CD4-positive, alpha-beta T cell treated with Interferon alpha-2 for 1 hour (primary cell): ENCODE results near the gene ZNF483.
"Not testable (repeated sequence)": the region's sequence is repeated elsewhere in the genome, so short reads cannot be mapped to it uniquely, and the experiment has no call there.

ENCODE experiments used
- DNase-seq, 2 donors: peaks; one replicate each; pipeline ENCODE4 v3.0.0-alpha.2; 2020 to 2022

Gene ZNF483

DNA sequence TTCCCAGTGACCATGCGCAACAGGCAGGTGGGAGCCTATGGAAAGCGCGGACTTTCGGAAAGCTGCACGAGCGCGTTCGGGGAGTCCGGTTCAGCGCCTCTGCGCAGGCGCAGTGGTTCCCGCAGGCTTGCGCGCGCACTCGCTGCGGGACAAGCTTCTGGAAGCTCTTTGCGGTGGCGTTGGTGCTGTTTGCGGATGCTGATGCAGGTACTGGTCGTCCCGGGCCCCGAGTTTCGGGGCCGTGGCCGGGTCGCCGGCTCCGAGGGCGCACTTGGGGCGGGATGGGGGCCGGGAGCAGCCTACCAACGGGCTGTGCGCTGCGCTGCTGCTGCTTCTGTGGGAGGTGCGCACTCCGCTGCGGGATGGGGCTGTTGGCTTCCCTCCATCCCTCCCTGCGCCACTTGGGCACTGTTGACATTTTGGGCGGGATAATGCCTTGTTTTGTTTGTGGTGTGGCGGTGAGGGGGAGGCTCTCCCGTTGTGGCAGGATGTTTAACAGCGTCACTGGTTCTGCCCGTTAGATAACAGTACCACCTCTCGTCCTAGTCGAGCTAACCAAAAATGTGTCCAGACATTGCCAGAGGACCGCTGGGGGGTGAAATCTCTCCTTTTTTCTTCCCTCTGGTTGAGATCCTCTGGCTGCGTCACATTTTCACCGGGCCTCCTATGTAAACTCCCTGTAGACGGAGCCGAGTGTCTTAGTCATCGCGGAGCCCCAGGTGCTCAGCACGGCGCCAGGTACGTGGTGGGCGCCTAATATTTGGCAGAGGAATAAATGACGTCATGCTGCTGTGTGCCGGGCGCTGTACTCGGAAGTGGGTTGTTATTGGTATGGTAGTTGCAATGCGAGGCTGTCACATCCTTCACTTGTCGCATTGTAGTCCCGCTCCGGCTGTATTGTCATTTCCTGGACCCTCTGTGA is at the start of gene ZNF483:
Gene ZNF483, plus strand, starts transcription at position 124 of the 922 bp plus-strand sequence. CDS start 2,217 bp downstream, outside the sequence.
- peak; percentile 75 to 78 for DNase-seq

DNA sequence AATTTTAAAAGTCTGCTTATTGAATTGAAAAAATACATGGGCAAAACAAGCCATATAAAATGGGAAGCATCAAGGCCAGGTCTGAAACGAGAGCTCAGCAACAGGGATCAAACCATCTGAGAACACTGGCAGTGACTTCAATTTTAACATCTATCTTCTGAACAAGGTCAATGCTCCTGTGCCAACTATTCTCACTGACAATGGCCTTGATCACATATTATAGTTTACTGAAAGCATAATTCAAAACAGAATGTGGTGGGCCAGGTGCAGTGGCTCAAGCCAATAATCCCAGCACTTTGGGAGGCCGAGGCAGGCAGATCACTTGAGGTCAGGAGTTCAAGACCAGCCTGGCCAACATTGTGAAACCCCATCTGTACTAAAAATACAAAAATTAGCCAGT is 49.8 kb upstream of the ZNF483 start:
- DNase-seq: no peak

DNA sequence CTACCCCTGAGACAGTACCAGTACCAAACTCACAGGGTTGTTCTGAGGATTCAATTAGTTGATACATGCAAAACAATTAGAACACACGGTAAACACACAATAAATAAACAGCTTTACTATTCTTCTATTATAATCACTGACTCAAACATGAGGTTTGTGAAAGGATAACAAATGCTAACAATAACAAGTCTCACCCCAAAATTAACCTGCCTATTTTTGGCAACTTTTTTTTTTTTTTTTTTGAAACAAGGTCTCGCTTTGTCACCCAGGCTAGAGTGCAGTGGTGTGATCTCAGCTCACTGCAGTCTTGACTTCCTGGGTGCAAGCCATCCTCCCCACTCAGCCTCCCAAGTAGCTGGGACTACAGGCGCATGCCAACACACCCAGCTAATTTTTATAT is 47.3 kb upstream of the ZNF483 start:
- DNase-seq: no peak

DNA sequence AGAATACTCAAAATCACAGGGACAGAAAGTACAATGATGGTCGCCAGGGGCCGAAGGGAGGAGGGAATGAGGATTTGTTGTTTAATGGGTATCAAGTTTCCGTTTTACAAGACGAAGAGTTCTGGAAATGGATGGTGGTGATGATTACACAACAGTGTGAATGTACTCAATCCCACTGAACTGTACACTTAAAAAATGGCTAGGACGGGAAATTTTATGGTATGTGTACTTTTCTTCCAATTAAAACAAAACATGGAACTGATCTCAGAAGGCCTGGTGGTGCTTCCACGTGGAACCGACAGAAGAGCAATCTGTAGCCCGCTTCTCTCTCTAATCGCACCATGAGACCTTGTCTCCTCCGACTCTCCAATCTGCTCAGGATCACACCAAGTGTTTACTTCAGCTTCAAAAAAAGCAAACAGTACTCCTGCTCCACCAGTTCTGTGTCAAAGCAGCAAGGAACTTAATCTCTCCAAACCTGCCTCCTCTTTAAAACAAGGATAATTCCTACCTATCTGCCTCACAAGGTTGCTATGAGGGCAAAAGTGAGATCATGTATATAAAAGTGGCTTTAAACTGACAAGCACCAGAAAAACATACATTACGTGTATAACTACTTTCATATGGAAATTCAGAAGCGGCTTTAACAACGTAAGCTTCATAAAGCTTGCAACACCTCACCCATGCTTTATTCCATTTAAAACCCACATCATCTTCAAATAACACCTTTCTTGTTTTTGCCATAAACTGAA is 42.9 kb upstream of the ZNF483 start:
- DNase-seq: peak in 1 of 2 donors; percentile 8

DNA sequence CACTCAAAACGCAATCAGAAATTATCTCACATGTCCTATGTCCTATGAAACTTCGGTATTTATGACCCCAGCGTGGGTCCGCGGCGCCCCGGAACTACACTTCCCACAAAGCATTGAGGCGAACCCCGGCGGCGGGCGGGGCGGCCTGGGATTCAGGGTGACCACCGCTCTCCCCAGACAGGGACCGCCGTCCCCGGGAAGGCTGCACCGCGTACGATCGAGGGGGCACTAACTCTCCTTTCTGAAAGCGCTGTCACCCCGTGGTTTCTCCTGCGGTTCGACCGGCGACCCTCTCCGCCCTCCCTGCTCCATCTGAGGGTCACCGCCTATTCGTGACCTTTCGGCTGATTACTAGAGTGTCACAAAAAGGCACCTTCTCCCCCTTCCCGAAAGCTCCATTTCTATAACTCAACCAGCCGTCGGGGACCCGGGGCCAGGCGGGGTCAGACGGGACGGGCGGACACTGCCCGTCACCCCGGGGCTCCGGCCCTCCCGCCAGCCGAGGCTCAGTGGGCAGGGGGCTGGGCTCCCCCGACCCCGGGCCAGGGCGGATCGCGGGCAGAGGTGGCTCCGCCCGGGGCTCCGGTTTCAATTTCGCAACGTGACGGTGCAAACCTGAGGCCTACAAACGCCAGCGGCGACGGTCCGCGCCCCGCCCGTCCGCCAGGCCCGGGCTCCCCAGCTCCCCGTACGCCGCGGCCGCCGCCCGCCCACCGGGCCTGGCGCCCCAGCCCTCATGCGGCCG is 42.1 kb upstream of the ZNF483 start:
- peak; percentile 58 to 74 for DNase-seq

DNA sequence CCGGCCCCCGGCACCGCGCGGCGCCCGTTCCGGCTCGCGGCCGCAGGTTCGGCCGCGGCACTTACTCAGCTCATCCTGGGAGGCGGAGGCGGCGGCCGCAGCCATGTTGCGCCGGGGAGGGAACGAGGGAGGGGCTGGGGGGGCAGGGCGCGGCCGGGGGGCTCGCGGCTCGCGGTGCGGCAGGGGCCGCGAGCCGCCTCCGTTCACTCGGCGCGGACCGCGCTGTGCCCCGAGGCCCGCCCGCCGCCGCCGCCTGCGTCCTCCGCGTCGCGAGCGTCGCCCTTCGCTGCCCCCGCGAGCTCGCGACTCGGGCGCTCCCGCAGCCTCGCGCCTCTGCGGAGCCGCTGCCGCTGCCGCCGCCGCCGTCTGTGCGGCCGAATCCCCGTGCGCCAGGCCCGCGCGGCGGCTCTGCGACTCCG is 41.5 kb upstream of the ZNF483 start:
- peak in 1 of 2 donors; percentile 66 for DNase-seq

DNA sequence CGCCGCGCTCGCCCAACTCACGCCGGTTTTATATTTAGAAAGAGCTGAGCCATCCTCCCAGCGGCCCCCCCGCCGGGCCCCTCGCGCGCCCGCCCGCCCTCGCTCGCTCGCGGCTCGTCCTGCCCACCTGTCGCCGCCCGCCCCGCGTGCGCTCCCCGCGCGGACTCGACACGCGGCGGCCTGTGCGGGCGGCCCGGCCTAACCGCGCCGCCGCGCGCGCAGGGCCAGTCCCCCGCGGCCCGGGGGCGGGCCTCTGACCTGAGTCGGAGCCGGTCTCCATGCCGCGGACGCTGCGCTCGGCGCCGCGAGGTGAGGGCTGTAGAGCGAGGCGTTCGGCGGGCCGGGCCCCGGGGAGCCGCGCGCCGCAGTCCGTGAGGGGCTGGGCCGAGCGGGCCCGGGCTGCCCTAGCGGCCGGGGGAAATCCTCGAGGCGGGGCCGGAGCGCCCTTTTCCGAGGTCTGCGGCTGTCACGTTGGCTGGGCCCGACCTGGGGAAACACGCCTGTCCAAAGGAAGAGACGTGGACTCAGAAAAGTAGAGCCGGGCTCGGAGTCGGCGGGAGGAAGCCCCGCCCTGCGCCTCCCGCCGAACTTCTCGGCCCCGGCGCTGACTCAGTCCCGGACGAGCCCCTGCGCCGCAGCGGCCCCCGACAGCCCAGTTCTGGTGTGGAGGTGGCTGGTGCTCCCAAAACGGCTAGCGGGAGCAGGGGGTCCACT is 41.0 kb upstream of the ZNF483 start, which contains the start of gene ECPAS:
Gene ECPAS, minus strand, starts transcription at position 526 of the 714 bp plus-strand sequence. CDS start 11,465 bp downstream, outside the sequence.
- peak; percentile 60 to 75 for DNase-seq

DNA sequence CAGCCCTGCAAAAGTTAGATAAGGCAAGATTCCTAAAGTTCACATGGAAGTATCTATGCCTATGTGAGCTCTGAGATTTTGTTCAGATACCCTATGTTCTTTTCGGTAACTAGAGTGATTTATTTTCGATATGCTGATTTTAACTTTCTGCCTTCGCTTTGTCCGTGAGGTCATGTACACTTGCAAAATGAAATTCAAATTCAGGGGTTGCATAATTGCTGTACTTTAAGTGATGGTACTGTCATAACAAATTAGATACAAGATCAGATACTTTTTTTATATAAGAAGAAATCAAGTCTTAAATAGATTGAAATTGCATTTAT is 40.4 kb upstream of the ZNF483 start:
- no peak for DNase-seq

DNA sequence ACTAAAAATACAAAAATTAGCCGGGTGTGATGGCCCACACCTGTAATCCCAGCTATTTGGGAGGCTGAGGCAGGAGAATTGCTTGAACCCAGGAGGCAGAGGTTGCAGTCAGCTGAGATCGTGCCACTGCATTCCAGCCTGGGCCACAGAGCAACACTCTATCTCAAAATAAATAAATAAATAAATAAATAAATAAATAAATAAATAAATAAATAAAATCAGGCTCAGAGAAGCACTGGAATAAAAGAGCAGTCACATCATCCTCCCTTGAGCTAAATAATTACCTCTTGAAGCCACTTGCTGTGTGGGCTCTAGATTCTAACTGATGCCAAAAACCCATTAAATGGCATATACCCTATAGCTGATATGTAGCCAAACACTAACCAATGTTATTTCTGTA is 27.8 kb upstream of the ZNF483 start:
- not testable (repeated sequence) for DNase-seq

DNA sequence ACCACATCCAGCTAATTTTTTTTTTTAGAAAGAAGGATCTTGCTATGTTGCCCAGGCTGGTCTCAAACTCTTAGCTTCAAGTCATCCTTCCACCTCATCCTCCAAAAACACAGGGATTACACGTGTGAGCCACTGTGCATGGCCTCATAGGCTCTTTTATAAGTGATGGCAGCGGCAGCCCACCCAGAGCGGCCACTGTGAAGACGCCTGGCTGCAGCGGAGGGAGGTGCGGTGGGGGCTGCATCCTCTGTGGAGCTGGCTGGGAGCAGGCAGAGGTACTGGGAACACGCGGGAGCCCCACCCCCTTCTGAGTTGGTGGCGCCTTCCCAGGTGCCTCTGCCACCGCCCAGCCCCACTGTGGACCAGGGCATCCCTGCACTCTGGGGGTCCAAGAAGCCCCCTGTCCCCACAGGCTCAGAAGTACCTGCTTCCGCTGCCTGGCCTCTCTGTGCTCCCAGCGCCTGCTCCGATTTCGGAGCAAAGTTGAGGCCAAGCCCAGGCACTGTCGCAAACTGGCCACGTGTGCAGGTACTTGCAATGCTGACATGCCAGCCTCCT is 23.9 kb upstream of the ZNF483 start:
- DNase-seq: no peak

DNA sequence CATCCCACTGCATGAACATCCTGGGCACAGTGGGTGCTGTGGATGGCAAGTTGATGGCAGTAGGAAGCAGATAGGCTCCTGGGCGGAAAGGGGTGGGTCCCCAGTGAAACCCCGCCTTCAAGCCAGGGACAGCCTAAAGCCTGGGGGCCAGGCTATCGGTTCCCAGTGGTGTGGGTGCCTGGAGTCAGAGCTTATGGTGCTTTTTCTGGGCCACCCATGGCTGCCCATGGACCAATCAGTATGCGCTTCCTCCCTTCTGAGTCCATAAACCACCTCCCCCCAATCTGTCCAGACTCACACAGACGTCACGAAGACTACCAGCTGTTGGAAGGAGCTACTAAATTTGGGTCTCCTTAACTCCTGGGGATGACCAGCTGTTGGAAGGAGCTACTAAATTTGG is 23.3 kb upstream of the ZNF483 start:
- no peak for DNase-seq

DNA sequence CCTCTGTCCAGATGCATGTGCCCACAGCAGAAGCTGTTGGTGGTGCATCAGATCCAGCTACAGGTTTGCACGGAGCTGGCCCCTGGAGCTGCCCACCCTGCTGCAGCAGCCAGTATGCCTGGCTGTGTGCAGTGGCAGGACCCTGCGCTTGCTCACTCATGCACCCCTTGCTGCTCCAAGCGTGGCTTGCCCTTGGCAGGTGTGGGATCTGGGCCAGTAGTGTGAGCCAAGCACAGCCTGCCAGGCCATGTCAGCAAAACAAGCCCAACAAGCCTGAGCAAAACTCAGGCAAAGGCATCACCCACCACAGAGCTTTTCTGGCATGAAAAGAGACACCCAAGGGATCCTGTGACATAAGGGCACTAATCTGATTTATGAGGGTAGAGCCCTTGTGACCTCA is 22.5 kb upstream of the ZNF483 start:
- no peak for DNase-seq

DNA sequence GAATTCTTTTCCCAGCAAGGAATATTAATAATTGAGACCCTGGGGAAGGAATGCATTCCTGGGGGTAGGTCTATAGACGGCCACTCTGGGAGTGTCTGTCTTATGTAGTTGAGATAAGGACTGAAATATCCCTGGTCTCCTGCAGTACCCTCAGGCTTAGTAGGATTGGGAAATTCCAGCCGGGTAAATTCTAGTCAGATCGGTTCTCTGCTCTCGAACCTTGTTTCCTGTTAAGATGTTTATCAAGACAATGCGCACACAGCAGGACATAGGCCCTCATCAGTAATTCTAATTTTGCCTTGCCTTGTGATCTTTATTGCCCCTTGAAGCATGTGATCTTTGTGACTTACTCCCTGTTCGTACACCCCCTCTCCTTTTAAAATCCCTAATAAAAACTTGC is 13.4 kb upstream of the ZNF483 start:
- DNase-seq: not testable (repeated sequence)

DNA sequence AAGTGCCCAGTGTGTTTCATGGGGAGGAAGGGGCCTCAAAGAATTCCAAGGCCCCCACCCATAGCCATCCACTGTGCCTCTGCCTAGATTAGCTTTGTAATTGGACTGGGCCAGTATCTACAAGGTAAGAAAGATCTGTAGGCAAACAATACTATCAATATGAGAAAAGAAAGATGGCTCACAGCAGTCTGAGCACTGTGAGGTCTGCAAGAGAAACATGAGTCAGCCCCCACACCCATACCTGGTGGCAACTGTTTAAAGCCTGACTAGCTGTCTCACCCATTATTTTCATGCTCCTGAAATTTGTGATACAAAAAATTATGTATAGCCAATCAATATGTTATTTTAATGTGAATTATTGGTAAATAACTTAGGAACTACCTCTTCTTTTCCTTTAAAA is 10.0 kb upstream of the ZNF483 start:
- DNase-seq: no peak

DNA sequence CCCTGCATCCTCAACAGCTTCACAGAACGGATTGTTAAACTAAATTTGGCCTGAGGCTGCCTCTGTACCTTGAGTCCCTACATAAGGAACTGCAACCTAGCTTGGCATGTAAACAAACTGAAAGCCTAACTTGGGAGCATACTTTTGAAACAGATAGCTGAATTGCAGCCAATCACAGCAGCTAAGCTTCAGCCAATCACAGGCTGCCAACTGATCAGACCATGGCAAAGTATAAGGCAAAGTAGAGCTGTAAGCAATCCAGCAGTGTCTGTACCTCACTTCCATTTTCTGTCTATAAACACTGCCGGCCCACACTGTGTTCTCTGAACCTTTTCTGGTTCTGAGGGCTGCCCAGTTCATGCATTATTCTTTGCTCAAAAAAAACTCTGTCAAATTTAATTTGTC is 8.9 kb upstream of the ZNF483 start:
- no peak for DNase-seq

DNA sequence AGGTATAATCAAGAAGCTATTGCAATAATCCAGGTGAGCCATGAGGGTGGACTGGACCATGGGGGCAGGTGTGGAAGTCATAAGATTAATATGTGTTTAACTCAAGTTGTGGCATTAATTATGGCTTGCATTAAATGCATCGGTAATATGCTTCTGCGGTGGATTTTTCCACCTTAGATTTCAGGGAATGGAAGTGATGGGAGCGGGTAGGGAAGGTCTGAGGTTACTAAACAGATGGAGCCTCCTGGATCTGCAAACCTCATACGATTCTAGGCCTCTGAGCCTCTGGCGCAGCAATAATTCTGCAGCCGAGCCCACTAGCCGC is 286 bp upstream of the ZNF483 start:
- no peak for DNase-seq

DNA sequence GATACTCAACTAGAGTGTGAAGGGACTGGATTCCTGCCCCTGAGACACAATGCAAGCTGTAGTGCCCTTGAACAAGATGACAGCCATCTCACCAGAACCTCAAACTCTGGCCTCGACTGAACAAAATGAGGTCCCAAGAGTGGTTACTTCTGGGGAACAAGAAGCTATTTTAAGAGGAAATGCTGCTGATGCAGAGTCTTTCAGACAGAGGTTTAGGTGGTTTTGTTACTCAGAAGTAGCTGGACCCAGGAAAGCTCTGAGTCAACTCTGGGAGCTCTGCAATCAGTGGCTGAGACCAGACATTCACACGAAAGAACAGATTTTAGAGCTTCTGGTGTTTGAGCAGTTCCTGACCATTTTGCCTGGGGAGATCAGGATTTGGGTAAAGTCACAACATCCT is 2.4 kb downstream of the ZNF483 start:
- no peak for DNase-seq

DNA sequence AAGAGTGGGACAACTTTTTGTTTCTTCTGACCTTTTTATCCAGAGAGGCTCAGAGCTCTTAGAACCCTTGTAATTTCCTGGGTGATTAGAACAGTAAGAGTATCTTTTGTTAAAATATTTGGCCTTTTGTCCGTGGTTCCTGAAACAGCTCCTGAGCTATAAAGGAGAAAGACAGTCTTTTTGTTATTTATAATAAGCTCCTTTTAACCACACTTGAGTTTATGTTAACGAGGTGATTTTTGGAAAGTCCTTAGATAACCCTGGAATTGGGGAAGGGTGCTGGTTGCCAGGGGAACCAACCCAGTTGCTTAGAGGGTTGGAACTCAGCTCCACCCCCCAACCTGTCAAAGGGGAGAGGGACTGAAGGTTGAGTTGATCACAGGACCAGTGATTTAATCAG is 4.8 kb downstream of the ZNF483 start:
- no peak for DNase-seq

DNA sequence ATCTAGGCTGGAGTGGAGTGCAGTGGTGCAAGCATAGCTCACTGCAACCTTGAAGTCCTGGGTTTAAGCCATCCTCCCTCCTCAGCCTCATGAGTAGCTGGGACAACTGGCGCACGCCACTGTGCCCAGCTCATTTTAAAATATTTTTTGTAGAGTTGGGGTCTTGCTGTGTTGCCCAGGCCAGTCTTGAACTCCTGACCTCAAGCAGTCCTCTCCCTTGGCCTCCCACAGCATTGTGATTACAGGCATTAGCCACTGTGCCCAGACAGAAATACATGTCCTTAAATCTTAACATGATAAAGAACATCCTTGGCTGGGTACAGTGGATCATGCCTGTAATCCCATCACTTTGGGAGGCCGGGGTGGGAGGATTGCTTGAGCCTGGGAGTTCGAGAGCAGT is 6.7 kb downstream of the ZNF483 start:
- no peak for DNase-seq

DNA sequence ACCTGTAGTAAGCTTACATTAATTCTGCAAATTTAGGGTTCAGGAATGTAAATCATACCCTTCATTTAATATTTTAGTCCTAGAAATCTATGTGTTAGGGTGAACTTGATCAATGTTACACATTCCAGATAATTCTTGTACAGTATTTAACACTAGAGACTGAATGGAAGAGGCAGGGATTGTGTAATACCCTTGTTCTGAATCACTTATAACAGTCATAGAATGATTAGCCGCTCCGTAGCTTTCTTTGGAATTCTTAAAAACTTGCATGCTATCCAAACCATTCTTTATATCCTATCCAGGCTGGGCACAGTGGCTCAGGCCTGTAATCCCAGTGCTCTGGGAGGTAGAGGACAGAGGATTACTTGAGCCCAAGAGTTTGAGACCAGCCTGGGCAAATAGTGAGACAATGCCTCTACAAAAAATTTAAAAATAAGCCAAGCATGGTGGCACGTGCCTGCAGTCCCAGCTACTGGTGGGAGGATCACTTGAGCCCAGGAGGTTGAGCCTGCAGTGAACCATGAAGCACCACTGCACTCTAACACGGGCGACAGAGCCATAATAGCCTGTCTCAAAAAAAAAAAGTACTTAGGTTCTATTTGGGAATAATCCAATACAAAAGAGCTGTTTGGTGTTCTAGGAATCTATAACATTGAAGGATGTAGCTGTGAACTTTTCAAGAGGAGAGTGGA is 8.3 kb downstream of the ZNF483 start:
- DNase-seq: no peak

DNA sequence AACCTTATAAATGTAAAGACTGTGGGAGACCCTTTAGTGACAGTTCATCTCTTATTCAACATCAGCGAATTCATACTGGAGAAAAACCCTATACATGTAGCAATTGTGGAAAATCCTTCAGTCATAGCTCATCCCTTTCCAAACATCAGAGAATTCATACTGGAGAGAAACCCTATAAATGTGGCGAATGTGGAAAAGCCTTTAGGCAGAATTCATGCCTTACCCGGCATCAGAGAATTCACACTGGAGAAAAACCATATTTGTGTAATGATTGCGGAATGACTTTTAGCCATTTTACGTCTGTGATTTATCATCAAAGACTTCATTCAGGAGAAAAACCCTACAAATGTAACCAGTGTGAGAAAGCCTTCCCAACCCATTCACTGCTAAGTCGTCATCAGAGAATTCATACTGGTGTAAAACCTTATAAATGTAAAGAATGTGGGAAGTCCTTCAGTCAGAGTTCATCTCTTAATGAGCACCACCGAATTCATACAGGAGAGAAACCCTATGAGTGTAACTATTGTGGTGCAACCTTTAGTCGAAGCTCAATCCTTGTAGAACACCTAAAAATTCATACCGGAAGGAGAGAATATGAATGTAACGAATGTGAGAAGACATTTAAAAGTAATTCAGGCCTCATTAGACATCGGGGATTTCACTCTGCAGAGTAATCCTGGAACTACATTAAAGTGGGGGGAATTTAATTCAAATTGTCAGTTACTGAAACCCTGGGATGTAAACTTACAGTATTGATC is 17.7 kb downstream of the ZNF483 start:
- DNase-seq: no peak
